ENCODE results near the gene CACNA2D4. TPM values are rescaled to one million over a fixed set of nuclear protein-coding genes. Genes with fewer than 3 reads are reported as not detected.
A peak's percentile ranks its signal among the peaks of the same experiment; 100 is the strongest.

The CACNA2D4 gene
- total RNA-seq, 1 donor from 2014 or later, result 1.2 TPM

DNA sequence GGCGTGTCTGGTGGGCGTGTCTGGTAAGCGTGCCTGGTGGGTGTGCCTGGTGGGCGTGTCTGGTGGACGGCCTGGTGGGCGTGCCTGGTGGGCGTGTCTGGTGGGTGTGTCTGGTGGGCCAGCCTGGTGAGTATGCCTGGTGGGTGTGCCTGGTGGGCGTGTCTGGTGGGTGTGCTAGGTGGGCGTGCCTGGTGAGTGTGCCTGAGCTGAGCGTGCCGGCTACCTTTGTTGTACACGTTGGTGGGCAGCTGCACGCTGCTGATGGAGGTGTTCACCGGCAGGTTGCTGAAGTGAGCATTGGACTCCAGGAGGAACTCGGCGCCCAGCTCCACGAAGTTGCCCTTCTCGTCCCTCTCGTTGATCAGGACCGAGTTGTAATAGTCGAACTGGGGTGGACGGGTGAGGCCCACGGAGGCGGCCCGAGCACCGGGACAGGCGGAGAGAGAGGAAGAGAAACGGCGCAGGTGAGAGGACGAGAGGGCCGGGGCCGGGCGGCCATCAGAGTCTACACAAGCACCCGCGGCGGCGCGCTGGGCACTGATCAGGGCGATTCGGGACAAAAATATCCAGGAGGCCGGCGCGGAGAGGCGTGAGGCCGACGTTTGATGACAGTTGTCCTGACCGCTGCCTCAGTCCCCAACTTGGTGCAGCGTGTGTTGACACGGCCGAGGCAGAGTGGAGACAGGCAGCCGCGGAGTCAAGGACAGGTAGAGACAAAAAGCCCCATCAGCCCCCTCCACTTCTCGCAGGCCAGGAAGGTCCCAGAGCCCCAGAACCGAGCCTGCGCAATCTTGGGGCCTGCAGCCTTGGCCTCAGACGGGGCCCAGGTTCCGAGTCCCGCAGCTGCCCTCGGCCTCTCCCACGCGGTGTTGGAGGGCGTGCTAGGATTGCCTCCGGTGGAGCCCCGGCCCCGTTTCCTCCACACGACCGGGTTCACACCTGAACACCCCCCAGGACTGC, 10.5 kb downstream of the CACNA2D4 start:
- Histone ChIP-seq H3K27me3 (ENCODE audit: low read depth) (peaks cover 22% of the 10 kb centered on the region), H3K9me3 (replicated peaks) (peaks cover 40% of the 10 kb centered on the region), H3K4me1 (peaks cover 8% of the 10 kb centered on the region), H3K4me3 (peak overlapping the region; percentile 42), H3K36me3 (no peaks in the 10 kb centered on the region), H3K27ac (replicated peaks) (no peak overlapping the region)
- TF ChIP-seq, protein P1, sequence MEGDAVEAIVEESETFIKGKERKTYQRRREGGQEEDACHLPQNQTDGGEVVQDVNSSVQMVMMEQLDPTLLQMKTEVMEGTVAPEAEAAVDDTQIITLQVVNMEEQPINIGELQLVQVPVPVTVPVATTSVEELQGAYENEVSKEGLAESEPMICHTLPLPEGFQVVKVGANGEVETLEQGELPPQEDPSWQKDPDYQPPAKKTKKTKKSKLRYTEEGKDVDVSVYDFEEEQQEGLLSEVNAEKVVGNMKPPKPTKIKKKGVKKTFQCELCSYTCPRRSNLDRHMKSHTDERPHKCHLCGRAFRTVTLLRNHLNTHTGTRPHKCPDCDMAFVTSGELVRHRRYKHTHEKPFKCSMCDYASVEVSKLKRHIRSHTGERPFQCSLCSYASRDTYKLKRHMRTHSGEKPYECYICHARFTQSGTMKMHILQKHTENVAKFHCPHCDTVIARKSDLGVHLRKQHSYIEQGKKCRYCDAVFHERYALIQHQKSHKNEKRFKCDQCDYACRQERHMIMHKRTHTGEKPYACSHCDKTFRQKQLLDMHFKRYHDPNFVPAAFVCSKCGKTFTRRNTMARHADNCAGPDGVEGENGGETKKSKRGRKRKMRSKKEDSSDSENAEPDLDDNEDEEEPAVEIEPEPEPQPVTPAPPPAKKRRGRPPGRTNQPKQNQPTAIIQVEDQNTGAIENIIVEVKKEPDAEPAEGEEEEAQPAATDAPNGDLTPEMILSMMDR (IDR thresholded peaks at IDR 0.05; ENCODE audit: borderline replicate concordance), result no peak
- intact Hi-C loops (cut with micrococcal nuclease), result no loop called here
- DNase-seq, result no peak

DNA sequence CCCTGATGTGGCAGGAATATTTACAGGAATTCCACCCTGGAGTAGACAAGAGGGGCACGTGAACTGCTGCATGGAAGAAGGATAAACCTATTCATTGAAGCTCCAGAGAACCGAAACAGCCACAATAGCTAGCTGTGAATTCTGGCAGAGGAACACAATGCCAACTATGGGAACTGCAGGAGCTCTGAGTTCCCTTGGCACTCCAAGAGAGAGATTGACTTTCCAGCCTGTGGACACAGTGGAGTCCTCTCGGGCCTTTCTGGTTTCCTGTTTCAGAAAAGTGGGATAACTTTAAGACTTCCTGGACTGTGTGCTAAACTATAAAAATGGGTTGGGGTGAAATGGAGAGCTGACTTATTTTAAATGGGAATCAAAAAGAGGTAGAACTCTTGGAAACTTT, 11.9 kb downstream of the CACNA2D4 start:
- Histone ChIP-seq H3K4me1 (peaks cover 8% of the 10 kb centered on the region), H3K4me3 (no peak overlapping the region), H3K27ac (replicated peaks) (peak overlapping the region; percentile 16), H3K36me3 (no peaks in the 10 kb centered on the region), H3K9me3 (replicated peaks) (peaks cover 53% of the 10 kb centered on the region), H3K27me3 (ENCODE audit: low read depth) (peaks cover 19% of the 10 kb centered on the region)
- intact Hi-C loops (cut with micrococcal nuclease), result no loop called here
- DNase-seq, result no peak
- TF ChIP-seq, protein P1 (IDR thresholded peaks at IDR 0.05; ENCODE audit: borderline replicate concordance), result no peak

DNA sequence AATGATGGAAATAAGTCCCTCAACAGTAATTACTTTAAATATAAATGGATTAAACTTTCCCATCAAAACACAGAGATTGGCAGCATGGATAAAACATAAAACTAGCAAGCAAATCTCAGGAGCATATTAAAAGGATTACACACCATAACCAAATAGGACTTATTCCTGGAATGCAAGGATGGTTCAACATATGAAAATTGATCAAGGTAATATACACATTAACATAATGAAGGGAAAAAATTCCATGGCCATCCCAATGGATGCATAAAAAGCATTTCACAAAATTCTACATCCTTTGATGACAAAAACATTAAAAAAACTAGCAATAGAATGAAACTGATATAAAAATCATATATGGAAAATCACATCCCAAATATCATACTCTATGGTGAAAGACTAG, 13.6 kb downstream of the CACNA2D4 start:
- Histone ChIP-seq H3K27me3 (ENCODE audit: low read depth) (peaks cover 12% of the 10 kb centered on the region), H3K27ac (replicated peaks) (no peak overlapping the region), H3K4me3 (no peak overlapping the region), H3K36me3 (no peaks in the 10 kb centered on the region), H3K9me3 (replicated peaks) (peaks cover 53% of the 10 kb centered on the region), H3K4me1 (peaks cover 8% of the 10 kb centered on the region)
- intact Hi-C loops (cut with micrococcal nuclease), result no loop called here
- TF ChIP-seq, protein P1 (IDR thresholded peaks at IDR 0.05; ENCODE audit: borderline replicate concordance), result no peak
- no peak for DNase-seq

DNA sequence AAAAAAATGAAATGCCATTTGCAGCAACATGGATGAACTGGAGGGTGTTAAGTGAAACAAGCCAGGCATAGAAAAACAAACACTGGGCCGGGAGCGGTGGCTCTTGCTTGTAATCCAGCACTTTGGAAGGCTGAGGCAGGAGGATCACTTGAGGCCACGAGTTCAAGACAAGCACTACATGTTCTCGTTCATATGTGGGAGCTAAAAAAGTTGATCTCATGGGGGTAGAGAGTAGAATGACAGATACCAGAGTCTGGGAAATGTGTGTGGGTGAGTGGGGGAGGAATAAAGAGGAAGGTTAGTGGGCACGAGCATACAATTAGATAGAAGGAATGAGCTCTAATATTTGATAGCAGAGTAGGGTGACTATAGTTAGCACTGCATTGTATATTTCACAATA, 21.5 kb downstream of the CACNA2D4 start:
- H3K9me3 ChIP-seq (replicated peaks), result peaks cover 34% of the 10 kb centered on the region
- no peak for DNase-seq
- TF ChIP-seq, protein P1 (IDR thresholded peaks at IDR 0.05; ENCODE audit: borderline replicate concordance), result no peak
- no peaks in the 10 kb centered on the region for H3K4me1 ChIP-seq
- intact Hi-C loops (cut with micrococcal nuclease), result no loop called here
- no peak overlapping the region for H3K4me3 ChIP-seq
- no peak overlapping the region for H3K27ac ChIP-seq (replicated peaks)
- H3K27me3 ChIP-seq (ENCODE audit: low read depth), result no peaks in the 10 kb centered on the region
- no peaks in the 10 kb centered on the region for H3K36me3 ChIP-seq

DNA sequence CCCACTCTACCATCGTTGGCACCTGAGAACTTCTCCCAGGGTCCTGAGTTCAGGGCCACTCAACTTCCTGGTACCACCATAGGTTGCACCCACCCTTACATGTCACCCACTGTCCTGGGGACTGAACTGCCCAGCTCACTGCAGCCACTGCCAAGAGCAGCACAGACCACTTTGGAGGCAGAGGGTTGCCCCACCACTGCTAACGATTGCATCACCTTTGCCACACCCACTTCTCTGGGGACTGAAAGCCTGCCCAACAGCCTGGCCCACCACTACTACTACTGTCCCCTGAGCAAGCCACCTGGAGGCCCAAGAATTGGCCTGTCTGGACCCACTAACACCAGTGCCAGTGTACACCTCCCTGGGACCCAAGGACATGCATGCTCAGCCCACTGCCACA, 27.6 kb downstream of the CACNA2D4 start:
- peaks cover 38% of the 10 kb centered on the region for H3K9me3 ChIP-seq (replicated peaks)
- H3K4me1 ChIP-seq, result no peaks in the 10 kb centered on the region
- no peaks in the 10 kb centered on the region for H3K36me3 ChIP-seq
- H3K4me3 ChIP-seq, result no peak overlapping the region
- no peak for DNase-seq
- H3K27ac ChIP-seq (replicated peaks), result no peak overlapping the region
- TF ChIP-seq, protein P1 (IDR thresholded peaks at IDR 0.05; ENCODE audit: borderline replicate concordance), result no peak
- H3K27me3 ChIP-seq (ENCODE audit: low read depth), result peaks cover 8% of the 10 kb centered on the region
- intact Hi-C loops (cut with micrococcal nuclease), result no loop called here
